CD14-positive monocyte (primary cell): ENCODE measurements around the gene HS6ST1. TPM values are rescaled to one million over a fixed set of nuclear protein-coding genes. Genes with fewer than 3 reads are reported as not detected.
A peak's percentile ranks its signal among the peaks of the same experiment; 100 is the strongest.

ENCODE experiments used
- DNase-seq, 3 donors: peaks; one replicate each; pipeline ENCODE4 v3.0.0-alpha.2; 2011 to 2022
- H2AFZ ChIP-seq: 2 replicates; pipeline ENCODE4 v1.6.0; 2012; ENCODE audit warnings: mild to moderate bottlenecking, low read depth, low read length, inconsistent platforms; ENCODE audit not compliant: insufficient read depth, poor library complexity, severe bottlenecking
- H3K27ac ChIP-seq, 2 donors: 1 replicate in 1 of 2; 2 replicates in 1 of 2; pipeline ENCODE4 v1.5.1; 2012 to 2013; ENCODE audit warnings: low read length in 2 of 2, control low read depth in 1 of 2, inconsistent platforms in 1 of 2, low read depth in 1 of 2, mild to moderate bottlenecking in 1 of 2
- H3K27me3 ChIP-seq, 2 donors: one replicate each; pipeline versions ENCODE4 v1.6.0 to v1.6.1; 2011 to 2013; ENCODE audit warnings: low read length in 2 of 2; ENCODE audit not compliant: control insufficient read depth in 2 of 2, insufficient read depth in 2 of 2
- H3K36me3 ChIP-seq, 2 donors: replicated peaks in 1 of 2; 1 replicate in 1 of 2; 2 replicates in 1 of 2; pipeline versions ENCODE4 v1.5.1 to v1.6.1; 2012 to 2013; ENCODE audit warnings: low read length in 2 of 2, control low read depth in 1 of 2, inconsistent platforms in 1 of 2, mild to moderate bottlenecking in 1 of 2; ENCODE audit not compliant: insufficient read depth in 2 of 2, control insufficient read depth in 1 of 2
- H3K4me1 ChIP-seq, 2 donors: 1 replicate in 1 of 2; 2 replicates in 1 of 2; pipeline versions ENCODE4 v1.5.1 to v1.6.1; 2012 to 2013; ENCODE audit warnings: low read length in 2 of 2, control low read depth in 1 of 2, inconsistent platforms in 1 of 2, mild to moderate bottlenecking in 1 of 2, moderate library complexity in 1 of 2; ENCODE audit not compliant: insufficient read depth in 2 of 2, control insufficient read depth in 1 of 2
- H3K4me2 ChIP-seq: replicated peaks from 2 replicates; pipeline ENCODE3; 2012; ENCODE audit warnings: low read length, moderate library complexity, mild to moderate bottlenecking; ENCODE audit not compliant: poor library complexity, severe bottlenecking; ENCODE audit errors: extremely low read depth
- H3K4me3 ChIP-seq, 3 experiments: fragments of 200-600 bp in 1 of 3; sonication (generic) in 1 of 3; replicated peaks in 1 of 3; 1 replicate in 2 of 3; 2 replicates in 1 of 3; pipeline ENCODE4 v1.5.1; 2011 to 2013; ENCODE audit warnings: low read length in 3 of 3, mild to moderate bottlenecking in 3 of 3, control low read depth in 2 of 3, low read depth in 2 of 3, inconsistent platforms in 1 of 3, moderate library complexity in 1 of 3
- H3K79me2 ChIP-seq: 2 replicates; pipeline ENCODE4 v1.6.0; 2012; ENCODE audit warnings: mild to moderate bottlenecking, control low read depth, inconsistent platforms, low read length, moderate library complexity; ENCODE audit not compliant: insufficient read depth
- H3K9ac ChIP-seq: 2 replicates; pipeline ENCODE4 v1.6.0; 2017; ENCODE audit warnings: low read length, mild to moderate bottlenecking; ENCODE audit not compliant: insufficient read depth, poor library complexity, severe bottlenecking
- H3K9me3 ChIP-seq, 2 donors: replicated peaks in 1 of 2; 1 replicate in 1 of 2; 2 replicates in 1 of 2; pipeline versions ENCODE4 v1.5.1 to v1.6.1; 2012 to 2013; ENCODE audit warnings: low read length in 2 of 2, control low read depth in 1 of 2; ENCODE audit not compliant: control insufficient read depth in 1 of 2, insufficient read depth in 1 of 2
- H4K20me1 ChIP-seq: 2 replicates; pipeline ENCODE4 v1.6.0; 2012; ENCODE audit warnings: mild to moderate bottlenecking, low read length, control low read depth, moderate library complexity; ENCODE audit not compliant: insufficient read depth
- H3K27ac Mint-ChIP-seq, 7 donors: one replicate each; pipeline ENCODE4 v1.8.0; 2020; ENCODE audit warnings: mild to moderate bottlenecking in 7 of 7, mixed read lengths in 7 of 7, moderate library complexity in 6 of 7, inconsistent platforms in 2 of 7
- H3K27me3 Mint-ChIP-seq, 3 donors: one replicate each; pipeline ENCODE4 v1.8.0; 2021 to 2022; ENCODE audit warnings: low read depth in 3 of 3, mild to moderate bottlenecking in 3 of 3, mixed read lengths in 3 of 3, moderate library complexity in 3 of 3, inconsistent platforms in 1 of 3
- H3K36me3 Mint-ChIP-seq, 2 donors: one replicate each; pipeline ENCODE4 v1.8.0; 2020; ENCODE audit warnings: mixed read lengths in 2 of 2, inconsistent platforms in 1 of 2, mild to moderate bottlenecking in 1 of 2
- H3K4me1 Mint-ChIP-seq: one replicate; pipeline ENCODE4 v1.8.0; 2020; ENCODE audit warnings: mild to moderate bottlenecking, mixed read lengths
- H3K4me3 Mint-ChIP-seq, 2 donors: one replicate each; pipeline ENCODE4 v1.8.0; 2020; ENCODE audit warnings: mild to moderate bottlenecking in 2 of 2, mixed read lengths in 2 of 2, moderate library complexity in 1 of 2
- H3K9me3 Mint-ChIP-seq, 7 donors: one replicate each; pipeline ENCODE4 v1.8.0; 2020 to 2022; ENCODE audit warnings: mixed read lengths in 7 of 7, mild to moderate bottlenecking in 6 of 7, moderate library complexity in 6 of 7, inconsistent platforms in 2 of 7
- CTCF ChIP-seq: fragments of 200-600 bp; IDR thresholded peaks from one replicate; pipeline ENCODE4 v1.8.0; 2022; ENCODE audit warnings: antibody characterized with exemption, mild to moderate bottlenecking
- WGBS: methylation state at CpG from one replicate; pipeline ENCODE4 v1.1.5; 2013; ENCODE audit warnings: missing lambda C conversion rate; ENCODE audit not compliant: insufficient coverage; 5-methylcytosine and 5-hydroxymethylcytosine counted together
- intact Hi-C, 2 donors: fragments of 100-400 bp; cut with micrococcal nuclease; formaldehyde crosslinking; loops; one replicate each; pipeline versions ENCODE4 v1.15.0 to v1.15.1; 2023
- polyA plus RNA-seq, 3 donors: library from polyadenylated mRNA; depleted of rRNA in 1 of 3; unstranded in 2 of 3; stranded (reverse) in 1 of 3; fragments of 300-500 nt in 2 of 3; fragments of >200 nt in 1 of 3; fragmentation: Illumina TruSeq in 2 of 3; gene quantifications; 1 replicate in 2 of 3; 2 replicates in 1 of 3; pipeline ENCODE4 v1.2.3, GENCODE V29; 2012 to 2021

Gene HS6ST1
- polyA plus RNA-seq, 3 donors, result 2.9 to 5.4 (median 4.0) TPM

- Histone ChIP-seq H3K4me2 (no peak overlapping the region), H4K20me1 (peaks cover 97% of the 10 kb centered on the region), H3K27me3 (no peaks in the 10 kb centered on the region), H3K79me2 (peaks cover 19% of the 10 kb centered on the region), H2AFZ (no peak overlapping the region), H3K9ac (no peak overlapping the region), H3K9me3 (no peaks in the 10 kb centered on the region), H3K4me1 (no peaks in the 10 kb centered on the region), H3K36me3 (no peaks in the 10 kb centered on the region), H3K4me3 (no peak overlapping the region), H3K27ac (no peak overlapping the region)
- H3K4me3 Mint-ChIP-seq, result no peak overlapping the region
- 95% methylated on average over 4 of the region's 7 CpGs for WGBS
- H3K36me3 Mint-ChIP-seq, result peaks cover 2 to 3% of the 10 kb centered on the region in 2 donors
- no peak overlapping the region for H3K27ac Mint-ChIP-seq
- H3K9me3 Mint-ChIP-seq, result peaks cover 0 to 4% (median 0%) of the 10 kb centered on the region in 7 donors
- no peak for DNase-seq
- peaks cover 1% of the 10 kb centered on the region for H3K4me1 Mint-ChIP-seq
- TF ChIP-seq CTCF, result no peak
- H3K27me3 Mint-ChIP-seq, result peaks cover 0 to 3% (median 2%) of the 10 kb centered on the region in 3 donors
- intact Hi-C loops, result no loop called here
These were observed 20.4 kb downstream of the HS6ST1 start for GRCh38 chr2:128298286-128298685.

GRCh38 chr2:128293870-128294455 lies 24.7 kb downstream of the HS6ST1 start:
- no peak overlapping the region for H3K4me2 ChIP-seq
- H3K9me3 ChIP-seq, result no peaks in the 10 kb centered on the region
- H3K4me1 ChIP-seq, result no peaks in the 10 kb centered on the region
- H3K27me3 ChIP-seq, result no peaks in the 10 kb centered on the region
- H3K4me3 ChIP-seq, result no peak overlapping the region
- no peak for DNase-seq
- H3K27ac ChIP-seq, result no peak overlapping the region
- H2AFZ ChIP-seq, result no peak overlapping the region
- H3K79me2 ChIP-seq, result peaks cover 14% of the 10 kb centered on the region
- peaks cover 7 to 8% of the 10 kb centered on the region in 2 donors for H3K36me3 Mint-ChIP-seq
- H3K27ac Mint-ChIP-seq, result peak overlapping the region in 2 of 7 donors; percentile 25 to 33
- no peak for TF ChIP-seq CTCF
- intact Hi-C loops, result no loop called here
- H3K4me3 Mint-ChIP-seq, result no peak overlapping the region
- 89% methylated on average over 7 of the region's 8 CpGs for WGBS
- H3K36me3 ChIP-seq, result no peaks in the 10 kb centered on the region
- no peak overlapping the region for H3K9ac ChIP-seq
- peaks cover 0 to 4% (median 0%) of the 10 kb centered on the region in 7 donors for H3K9me3 Mint-ChIP-seq
- peaks cover 96% of the 10 kb centered on the region for H4K20me1 ChIP-seq
- H3K27me3 Mint-ChIP-seq, result peaks cover 0 to 2% (median 0%) of the 10 kb centered on the region in 3 donors
- peaks cover 1% of the 10 kb centered on the region for H3K4me1 Mint-ChIP-seq
